ENCODE data around the gene UMODL1.

- TF ChIP-seq POLR2AphosphoS5 (IDR thresholded peaks at IDR 0.05; ENCODE audit: insufficient read depth, low read depth, low read length) (no peak), CTCF (IDR thresholded peaks at IDR 0.05; ENCODE audit: extremely low read depth in 1 of 2, insufficient read depth in 1 of 2, low read depth in 1 of 2, low read length in 2 of 2) (no peak), MAX (IDR thresholded peaks at IDR 0.05; ENCODE audit: insufficient read depth, insufficient read length) (no peak), POLR2A (IDR thresholded peaks at IDR 0.05; ENCODE audit: low read depth, low read length) (no peak)
Observed at GRCh38 chr21:42115136-42115683, 44.1 kb downstream of the UMODL1 start.

Measured in endothelial cell of umbilical vein (primary cell).